SK-N-SH (cell line): ENCODE results near the gene NRARP. TPM values are rescaled to one million over a fixed set of nuclear protein-coding genes. Genes with fewer than 3 reads are reported as not detected.
A peak's percentile ranks its signal among the peaks of the same experiment; 100 is the strongest.

ENCODE experiments used
- CTCF ChIA-PET: fragments of 300-600, 350-600 bp; formaldehyde crosslinking; extraction: SDS; loops from one replicate; lab custom pipeline; 2021; lab: Yijun Ruan, JAX
- POLR2A ChIA-PET: fragments of 350-600 bp; sonication (Branson Sonifier 250); formaldehyde crosslinking; extraction: SDS; loops from one replicate; lab custom pipeline; 2020; ENCODE audit warnings: antibody characterized with exemption, inconsistent platforms; lab: Yijun Ruan, JAX
- DNase-seq: peaks from one replicate; pipeline ENCODE4 v3.0.0; 2012
- H2AFZ ChIP-seq: fragments of 200-600 bp; sonication (generic); 2 replicates; pipeline ENCODE4 v1.8.1; 2016; ENCODE audit warnings: antibody characterized with exemption, mild to moderate bottlenecking, low read depth
- H3F3A ChIP-seq: fragments of 200-600 bp; sonication (generic); replicated peaks from 2 replicates; pipeline ENCODE3; 2016; ENCODE audit warnings: antibody characterized with exemption, mild to moderate bottlenecking; ENCODE audit not compliant: insufficient read depth
- H3K27ac ChIP-seq, 2 experiments: fragments of 200-500 bp in 1 of 2; fragments of 200-600 bp in 1 of 2; sonication (Bioruptor generic) in 1 of 2; sonication (generic), shearing (Covaris generic) in 1 of 2; 2 replicates each; pipeline versions ENCODE4 v1.5.1 to v1.6.1; 2014 to 2016; ENCODE audit warnings: low read depth in 2 of 2, inconsistent platforms in 1 of 2, low read length in 1 of 2, mild to moderate bottlenecking in 1 of 2, mixed read lengths in 1 of 2
- H3K27me3 ChIP-seq: fragments of 200-600 bp; sonication (generic), shearing (Covaris generic); 2 replicates; pipeline ENCODE4 v1.6.1; 2016; ENCODE audit warnings: mixed run types; ENCODE audit not compliant: insufficient read depth
- H3K36me3 ChIP-seq, 2 experiments: fragments of 200-500 bp in 1 of 2; fragments of 200-600 bp in 1 of 2; sonication (Bioruptor generic) in 1 of 2; sonication (generic) in 1 of 2; replicated peaks in 1 of 2; 2 replicates each; pipeline versions ENCODE3 to v1.5.1; 2014 to 2016; ENCODE audit warnings: low read length in 1 of 2, mild to moderate bottlenecking in 1 of 2; ENCODE audit not compliant: insufficient read depth in 2 of 2, control insufficient read depth in 1 of 2
- H3K4me1 ChIP-seq, 2 experiments: fragments of 200-500 bp in 1 of 2; fragments of 200-600 bp in 1 of 2; sonication (Bioruptor generic) in 1 of 2; sonication (generic), shearing (Covaris generic) in 1 of 2; 2 replicates each; pipeline versions ENCODE4 v1.5.1 to v1.6.1; 2014 to 2016; ENCODE audit warnings: low read depth in 1 of 2, low read length in 1 of 2, mixed run types in 1 of 2; ENCODE audit not compliant: insufficient read depth in 2 of 2, control insufficient read depth in 1 of 2
- H3K4me2 ChIP-seq: fragments of 200-600 bp; sonication (generic), shearing (Covaris generic); 2 replicates; pipeline ENCODE4 v1.6.1; 2017; ENCODE audit warnings: mixed run types
- H3K4me3 ChIP-seq, 2 experiments: fragments of 200-500 bp in 1 of 2; fragments of 200-600 bp in 1 of 2; sonication (Bioruptor generic) in 1 of 2; sonication (generic), shearing (Covaris generic) in 1 of 2; 2 replicates each; pipeline versions ENCODE4 v1.5.1 to v1.8.1; 2014 to 2016; ENCODE audit warnings: low read depth in 2 of 2, inconsistent platforms in 1 of 2, low read length in 1 of 2, mild to moderate bottlenecking in 1 of 2, mixed read lengths in 1 of 2, moderate library complexity in 1 of 2
- H3K79me2 ChIP-seq: fragments of 200-600 bp; sonication (generic); 2 replicates; pipeline ENCODE4 v1.8.1; 2017; ENCODE audit warnings: mild to moderate bottlenecking; ENCODE audit not compliant: insufficient read depth
- H3K9ac ChIP-seq: fragments of 200-600 bp; sonication (generic); 2 replicates; pipeline ENCODE4 v1.6.1; 2017; ENCODE audit warnings: mixed run types
- H3K9me2 ChIP-seq: fragments of 200-600 bp; sonication (generic); 2 replicates; pipeline ENCODE4 v1.6.1; 2017; ENCODE audit warnings: mixed run types
- H3K9me3 ChIP-seq: fragments of 200-600 bp; sonication (generic); 2 replicates; pipeline ENCODE4 v1.6.1; 2017; ENCODE audit warnings: mixed run types, mild to moderate bottlenecking, moderate library complexity
- H4K20me1 ChIP-seq: fragments of 200-600 bp; sonication (generic); 2 replicates; pipeline ENCODE4 v1.6.1; 2017; ENCODE audit warnings: mild to moderate bottlenecking, mixed run types; ENCODE audit not compliant: insufficient read depth
- CHD2 ChIP-seq: fragments of 150-350 bp; IDR thresholded peaks from 2 replicates; pipeline ENCODE4 v1.6.1; 2018; ENCODE audit warnings: low read length; ENCODE audit not compliant: partially characterized antibody
- CTCF ChIP-seq: fragments of 200-600 bp; sonication (generic); IDR thresholded peaks from 2 replicates; pipeline ENCODE4 v1.6.1; 2017; ENCODE audit warnings: antibody characterized with exemption, mild to moderate bottlenecking, moderate library complexity
- ELF1 ChIP-seq: IDR thresholded peaks from 2 replicates; pipeline ENCODE4 v1.4.0; 2012
- EP300 ChIP-seq, 2 experiments: IDR thresholded peaks; 2 replicates each; pipeline versions ENCODE4 v1.4.0 to v1.6.1; 2012; ENCODE audit warnings: borderline replicate concordance in 1 of 2, low read depth in 1 of 2, low read length in 1 of 2
- FOXJ3 ChIP-seq: sonication (generic); formaldehyde crosslinking; IDR thresholded peaks from 2 replicates; pipeline ENCODE4 v1.5.1; 2020; ENCODE audit warnings: mild to moderate bottlenecking, missing genetic modification reagents
- FOXM1 ChIP-seq: IDR thresholded peaks from 2 replicates; pipeline ENCODE4 v1.4.0; 2012; ENCODE audit warnings: low read depth, mild to moderate bottlenecking
- GABPA ChIP-seq: IDR thresholded peaks from 2 replicates; pipeline ENCODE4 v1.4.0; 2012; ENCODE audit warnings: low read depth, mild to moderate bottlenecking
- GATA2 ChIP-seq: sonication (generic); formaldehyde crosslinking; IDR thresholded peaks from 2 replicates; pipeline ENCODE4 v1.5.0; 2020; ENCODE audit warnings: mild to moderate bottlenecking, missing genetic modification reagents
- IRF3 ChIP-seq: fragments of 150-350 bp; IDR thresholded peaks from 2 replicates; pipeline ENCODE4 v1.6.1; 2016; ENCODE audit warnings: mild to moderate bottlenecking, low read depth, low read length
- JUND ChIP-seq: IDR thresholded peaks from 2 replicates; pipeline ENCODE4 v1.4.0; 2012
- NFIC ChIP-seq: IDR thresholded peaks from 2 replicates; pipeline ENCODE4 v1.4.0; 2012; ENCODE audit warnings: borderline replicate concordance
- RFX5 ChIP-seq: IDR thresholded peaks from 2 replicates; pipeline ENCODE4 v1.6.1; 2012; ENCODE audit warnings: mild to moderate bottlenecking, improper control_type of control experiment, low read length
- TAF1 ChIP-seq: IDR thresholded peaks from 2 replicates; pipeline ENCODE4 v1.6.1; 2012; ENCODE audit warnings: low read depth, mild to moderate bottlenecking, low read length, moderate library complexity, borderline replicate concordance
- TEAD4 ChIP-seq: IDR thresholded peaks from 2 replicates; pipeline ENCODE4 v1.4.0; 2012; ENCODE audit warnings: mild to moderate bottlenecking, borderline replicate concordance; ENCODE audit not compliant: insufficient read depth
- YY1 ChIP-seq: IDR thresholded peaks from 2 replicates; pipeline ENCODE4 v1.4.0; 2012; ENCODE audit warnings: low read depth, mild to moderate bottlenecking
- WGBS: methylation state at CpG from one replicate; pipeline ENCODE4 v1.1.6; 2017; ENCODE audit warnings: low lambda C conversion rate; 5-methylcytosine and 5-hydroxymethylcytosine counted together
- polyA plus RNA-seq, 3 experiments: library from polyadenylated mRNA; depleted of rRNA; stranded (reverse); fragments of >200 nt; gene quantifications; 2 replicates each; pipeline ENCODE4 v1.2.3, GENCODE V29; 2012
- TF ChIP-seq, protein P1 (sequence below): IDR thresholded peaks from 2 replicates; pipeline ENCODE4; 2012
- TF ChIP-seq, protein P2 (sequence below): IDR thresholded peaks from 2 replicates; pipeline ENCODE4 v1.4.0; 2012; ENCODE audit warnings: low read depth, borderline replicate concordance
- TF ChIP-seq, protein P3 (sequence below): IDR thresholded peaks from 2 replicates; pipeline ENCODE4 v1.6.1; 2012; ENCODE audit warnings: mild to moderate bottlenecking, low read depth, low read length, moderate library complexity

The NRARP gene
- polyA plus RNA-seq, 1 of the 3 experiments (the other 2 are of a cell fraction) = 3.9 TPM

GRCh38 chr9:137303893-137304382 lies 1.9 kb upstream of the NRARP start:
- Histone ChIP-seq H3K4me1 (peaks cover 0 to 24% of the 10 kb centered on the region in 2 experiments; a peak in 2 of 4 replicates), H2AFZ (no peak overlapping the region), H3K9ac (no peak overlapping the region), H3K79me2 (no peaks in the 10 kb centered on the region), H3F3A (peaks cover 4% of the 10 kb centered on the region), H3K9me2 (no peaks in the 10 kb centered on the region), H4K20me1 (no peaks in the 10 kb centered on the region)
- WGBS = over 99% methylated on average over 18 of the region's 22 CpGs
- CTCF ChIA-PET = interaction anchor here (1.2 to 5.7 kb wide), 5 partner anchors 9 to 104 kb away, joined by 5 to 74 read pairs (median 6); no protein-coding TSS in a partner anchor
- TF ChIP-seq RFX5 (no peak), TAF1 (no peak), ELF1 (no peak), FOXM1 (no peak), JUND (no peak), YY1 (no peak), FOXJ3 (CRISPR knock-in tag) (no peak), GABPA (no peak), TEAD4 (no peak), CTCF (no peak), EP300 (IDR thresholded peaks at IDR 0.05; ENCODE audit: borderline replicate concordance in 1 of 2, low read depth in 1 of 2, low read length in 1 of 2) (no peak), NFIC (no peak), GATA2 (CRISPR knock-in tag) (no peak), IRF3 (no peak), CHD2 (no peak)
- TF ChIP-seq, protein P1, sequence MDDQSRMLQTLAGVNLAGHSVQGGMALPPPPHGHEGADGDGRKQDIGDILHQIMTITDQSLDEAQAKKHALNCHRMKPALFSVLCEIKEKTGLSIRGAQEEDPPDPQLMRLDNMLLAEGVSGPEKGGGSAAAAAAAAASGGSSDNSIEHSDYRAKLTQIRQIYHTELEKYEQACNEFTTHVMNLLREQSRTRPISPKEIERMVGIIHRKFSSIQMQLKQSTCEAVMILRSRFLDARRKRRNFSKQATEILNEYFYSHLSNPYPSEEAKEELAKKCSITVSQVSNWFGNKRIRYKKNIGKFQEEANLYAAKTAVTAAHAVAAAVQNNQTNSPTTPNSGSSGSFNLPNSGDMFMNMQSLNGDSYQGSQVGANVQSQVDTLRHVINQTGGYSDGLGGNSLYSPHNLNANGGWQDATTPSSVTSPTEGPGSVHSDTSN = no peak
- TF ChIP-seq, protein P2, sequence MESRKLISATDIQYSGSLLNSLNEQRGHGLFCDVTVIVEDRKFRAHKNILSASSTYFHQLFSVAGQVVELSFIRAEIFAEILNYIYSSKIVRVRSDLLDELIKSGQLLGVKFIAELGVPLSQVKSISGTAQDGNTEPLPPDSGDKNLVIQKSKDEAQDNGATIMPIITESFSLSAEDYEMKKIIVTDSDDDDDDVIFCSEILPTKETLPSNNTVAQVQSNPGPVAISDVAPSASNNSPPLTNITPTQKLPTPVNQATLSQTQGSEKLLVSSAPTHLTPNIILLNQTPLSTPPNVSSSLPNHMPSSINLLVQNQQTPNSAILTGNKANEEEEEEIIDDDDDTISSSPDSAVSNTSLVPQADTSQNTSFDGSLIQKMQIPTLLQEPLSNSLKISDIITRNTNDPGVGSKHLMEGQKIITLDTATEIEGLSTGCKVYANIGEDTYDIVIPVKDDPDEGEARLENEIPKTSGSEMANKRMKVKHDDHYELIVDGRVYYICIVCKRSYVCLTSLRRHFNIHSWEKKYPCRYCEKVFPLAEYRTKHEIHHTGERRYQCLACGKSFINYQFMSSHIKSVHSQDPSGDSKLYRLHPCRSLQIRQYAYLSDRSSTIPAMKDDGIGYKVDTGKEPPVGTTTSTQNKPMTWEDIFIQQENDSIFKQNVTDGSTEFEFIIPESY = no peak
- TF ChIP-seq, protein P3, sequence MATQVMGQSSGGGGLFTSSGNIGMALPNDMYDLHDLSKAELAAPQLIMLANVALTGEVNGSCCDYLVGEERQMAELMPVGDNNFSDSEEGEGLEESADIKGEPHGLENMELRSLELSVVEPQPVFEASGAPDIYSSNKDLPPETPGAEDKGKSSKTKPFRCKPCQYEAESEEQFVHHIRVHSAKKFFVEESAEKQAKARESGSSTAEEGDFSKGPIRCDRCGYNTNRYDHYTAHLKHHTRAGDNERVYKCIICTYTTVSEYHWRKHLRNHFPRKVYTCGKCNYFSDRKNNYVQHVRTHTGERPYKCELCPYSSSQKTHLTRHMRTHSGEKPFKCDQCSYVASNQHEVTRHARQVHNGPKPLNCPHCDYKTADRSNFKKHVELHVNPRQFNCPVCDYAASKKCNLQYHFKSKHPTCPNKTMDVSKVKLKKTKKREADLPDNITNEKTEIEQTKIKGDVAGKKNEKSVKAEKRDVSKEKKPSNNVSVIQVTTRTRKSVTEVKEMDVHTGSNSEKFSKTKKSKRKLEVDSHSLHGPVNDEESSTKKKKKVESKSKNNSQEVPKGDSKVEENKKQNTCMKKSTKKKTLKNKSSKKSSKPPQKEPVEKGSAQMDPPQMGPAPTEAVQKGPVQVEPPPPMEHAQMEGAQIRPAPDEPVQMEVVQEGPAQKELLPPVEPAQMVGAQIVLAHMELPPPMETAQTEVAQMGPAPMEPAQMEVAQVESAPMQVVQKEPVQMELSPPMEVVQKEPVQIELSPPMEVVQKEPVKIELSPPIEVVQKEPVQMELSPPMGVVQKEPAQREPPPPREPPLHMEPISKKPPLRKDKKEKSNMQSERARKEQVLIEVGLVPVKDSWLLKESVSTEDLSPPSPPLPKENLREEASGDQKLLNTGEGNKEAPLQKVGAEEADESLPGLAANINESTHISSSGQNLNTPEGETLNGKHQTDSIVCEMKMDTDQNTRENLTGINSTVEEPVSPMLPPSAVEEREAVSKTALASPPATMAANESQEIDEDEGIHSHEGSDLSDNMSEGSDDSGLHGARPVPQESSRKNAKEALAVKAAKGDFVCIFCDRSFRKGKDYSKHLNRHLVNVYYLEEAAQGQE = no peak
- TF ChIP-seq, all 33 proteins: peak for 0
- no peak overlapping the region for H3K4me2 ChIP-seq
- no peak overlapping the region for H3K27ac ChIP-seq
- H3K27me3 ChIP-seq = no peaks in the 10 kb centered on the region
- no peak overlapping the region for H3K4me3 ChIP-seq
- H3K9me3 ChIP-seq = no peaks in the 10 kb centered on the region
- DNase-seq = peak; percentile 15
- no peaks in the 10 kb centered on the region for H3K36me3 ChIP-seq
- POLR2A ChIA-PET = no interaction called here
